Spinal cord (tissue), 10 donors: ENCODE data around the gene LYSMD4. TPM values are rescaled to one million over a fixed set of nuclear protein-coding genes. Genes with fewer than 3 reads are reported as not detected.
A peak's percentile ranks its signal among the peaks of the same experiment; 100 is the strongest.

Experiments used
- DNase-seq, 6 donors: peaks; one replicate each; pipeline versions ENCODE4 v3.0.0 to v3.0.0-alpha.2; 2013 to 2015; ENCODE audit warnings: low spot score in 6 of 6, low read depth in 4 of 6
- H3K27ac ChIP-seq: one replicate; pipeline ENCODE4 v1.5.1; 2013; ENCODE audit warnings: low read depth, low read length, control low read depth
- H3K27me3 ChIP-seq: one replicate; pipeline ENCODE4 v1.6.1; 2013; ENCODE audit warnings: low read length; ENCODE audit not compliant: control insufficient read depth, insufficient read depth
- H3K36me3 ChIP-seq: one replicate; pipeline ENCODE4 v1.6.1; 2013; ENCODE audit warnings: low read length; ENCODE audit not compliant: control insufficient read depth, insufficient read depth
- H3K4me1 ChIP-seq: one replicate; pipeline ENCODE4 v1.6.1; 2013; ENCODE audit warnings: low read length; ENCODE audit not compliant: control insufficient read depth, insufficient read depth
- H3K4me3 ChIP-seq: one replicate; pipeline ENCODE4 v1.5.1; 2013; ENCODE audit warnings: low read depth, low read length, control low read depth
- H3K9me3 ChIP-seq: one replicate; pipeline ENCODE4 v1.6.1; 2013; ENCODE audit warnings: low read length; ENCODE audit not compliant: control insufficient read depth, insufficient read depth
- WGBS: methylation state at CpG from one replicate; pipeline ENCODE4 v1.1.5; 2013; ENCODE audit warnings: missing lambda C conversion rate; ENCODE audit not compliant: insufficient coverage; 5-methylcytosine and 5-hydroxymethylcytosine counted together
- polyA plus RNA-seq, 2 donors: library from polyadenylated mRNA; unstranded; fragments of 120-200 nt; gene quantifications; one replicate each; pipeline ENCODE4 v1.2.1, GENCODE V29; 2013; ENCODE audit not compliant: insufficient read length in 2 of 2
- total RNA-seq, 2 donors: library from RNA; depleted of rRNA in 1 of 2; stranded (reverse); fragments of 120-200 nt in 1 of 2; fragments of >200 nt in 1 of 2; gene quantifications; one replicate each; pipeline versions ENCODE4 v1.2.3 to v1.2.4, GENCODE V29; 2013 to 2014
- donor health status: healthy.

The LYSMD4 gene
- total and polyA plus RNA-seq, 4 donors, result 15.3 to 21.4 (median 18.5) TPM

DNA sequence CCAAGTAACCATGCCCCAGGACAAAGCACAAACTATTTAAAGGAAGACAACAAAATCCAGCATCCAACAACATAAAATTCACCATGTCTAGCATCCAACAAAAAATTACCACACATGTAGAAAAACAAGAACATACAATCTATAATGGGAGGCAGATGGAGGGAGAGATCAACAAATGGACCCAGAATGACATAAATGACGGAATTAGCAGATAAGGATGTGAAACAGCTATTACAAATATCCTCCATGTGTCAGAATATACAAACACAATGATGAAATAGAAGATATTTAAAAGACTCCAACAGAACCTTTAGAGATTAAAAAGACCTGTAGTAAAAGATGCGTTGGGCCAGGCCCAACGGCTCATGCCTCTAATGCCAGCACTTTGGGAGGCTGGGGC lies 10.8 kb downstream of the LYSMD4 start:
- no peak for DNase-seq
- Histone ChIP-seq H3K4me1 (peaks cover 1% of the 10 kb centered on the region), H3K27ac (no peak overlapping the region), H3K36me3 (peaks cover 8% of the 10 kb centered on the region), H3K9me3 (no peaks in the 10 kb centered on the region), H3K27me3 (no peaks in the 10 kb centered on the region), H3K4me3 (no peak overlapping the region)
- WGBS, result 90% methylated on average over 2 of the region's 3 CpGs

DNA sequence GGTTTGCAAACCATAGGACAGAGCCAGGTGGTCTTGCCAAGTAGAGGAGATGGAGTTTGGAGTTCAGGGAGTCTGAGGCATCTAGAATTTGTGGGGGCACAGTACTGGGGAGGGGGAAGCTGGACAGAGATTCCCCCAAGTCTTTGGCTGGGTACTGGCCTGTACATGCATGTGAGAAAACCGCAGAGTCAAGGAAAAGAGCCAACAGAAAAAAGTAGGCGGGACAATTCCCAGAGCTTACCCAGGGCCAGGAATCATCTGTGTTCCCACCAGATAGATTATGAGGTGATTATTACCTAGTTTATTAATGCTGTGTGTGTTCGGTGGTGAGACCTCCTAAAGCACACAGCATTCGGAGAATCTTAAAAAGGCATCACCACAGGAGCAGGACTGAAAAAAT lies 11.3 kb downstream of the LYSMD4 start:
- Histone ChIP-seq H3K27ac (no peak overlapping the region), H3K9me3 (no peaks in the 10 kb centered on the region), H3K27me3 (no peaks in the 10 kb centered on the region), H3K4me3 (no peak overlapping the region), H3K4me1 (peaks cover 5% of the 10 kb centered on the region), H3K36me3 (peaks cover 8% of the 10 kb centered on the region)
- no peak for DNase-seq
- WGBS, result 100% methylated on average over 3 of the region's 4 CpGs

DNA sequence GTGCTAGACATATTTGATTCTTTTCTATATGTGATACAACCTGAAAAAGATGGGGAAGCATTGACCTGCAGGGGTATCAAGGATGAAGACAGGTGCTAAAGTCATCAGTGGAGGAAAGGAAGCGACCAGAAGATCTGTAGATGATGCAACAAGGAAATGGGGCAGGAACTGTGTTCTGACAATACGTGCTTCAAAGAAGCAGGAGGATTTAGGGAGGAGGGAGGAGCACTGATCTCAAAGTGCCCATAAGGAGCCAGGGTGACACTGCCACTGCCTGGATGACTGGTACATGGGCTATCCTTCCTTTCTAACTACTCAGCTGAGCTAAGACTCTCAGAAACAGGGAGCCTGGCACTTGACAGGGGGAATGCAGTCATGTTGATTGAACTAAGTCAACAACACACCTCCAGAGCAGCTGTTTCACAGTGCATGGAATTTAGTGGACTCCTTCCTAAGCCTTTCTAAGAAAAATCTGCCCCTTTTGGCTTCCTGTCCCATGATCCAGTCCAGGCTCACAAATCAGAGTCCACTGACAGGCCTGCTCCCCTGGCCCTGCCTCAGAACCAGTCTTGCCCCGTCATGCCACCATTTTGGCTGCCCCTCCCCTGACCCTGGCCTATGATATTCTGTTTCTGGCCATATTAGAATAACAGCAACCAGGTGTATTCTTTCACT lies 12.0 kb downstream of the LYSMD4 start:
- Histone ChIP-seq H3K27me3 (no peaks in the 10 kb centered on the region), H3K4me1 (peaks cover 11% of the 10 kb centered on the region), H3K36me3 (peaks cover 9% of the 10 kb centered on the region), H3K4me3 (no peak overlapping the region), H3K9me3 (no peaks in the 10 kb centered on the region), H3K27ac (no peak overlapping the region)
- no peak for DNase-seq
- WGBS, result 100% methylated on average over 2 of the region's 3 CpGs

DNA sequence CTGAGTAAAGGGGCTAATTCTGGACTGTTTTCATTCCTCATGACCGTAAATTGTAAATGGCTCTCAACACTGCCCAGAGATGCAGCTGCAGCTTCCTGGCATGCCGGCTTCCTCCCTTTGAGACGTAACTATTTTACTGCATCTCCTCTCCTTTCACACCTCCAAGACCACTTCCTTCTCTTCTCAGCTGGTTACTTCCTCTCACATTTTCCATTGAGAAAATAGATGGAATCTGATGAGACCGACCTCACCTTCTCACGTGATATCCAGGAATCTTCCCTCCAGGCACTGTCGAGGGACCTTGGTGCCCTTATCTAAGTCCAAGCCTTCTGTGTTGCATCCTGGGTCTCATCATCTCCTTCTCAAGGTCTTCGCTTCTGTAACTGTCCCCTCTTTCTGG lies 12.7 kb downstream of the LYSMD4 start:
- Histone ChIP-seq H3K4me1 (peaks cover 11% of the 10 kb centered on the region), H3K9me3 (no peaks in the 10 kb centered on the region), H3K4me3 (no peak overlapping the region), H3K27me3 (no peaks in the 10 kb centered on the region), H3K27ac (no peak overlapping the region), H3K36me3 (peaks cover 6% of the 10 kb centered on the region)
- WGBS, result 81% methylated on average over 7 of the region's 7 CpGs
- DNase-seq, result no peak

DNA sequence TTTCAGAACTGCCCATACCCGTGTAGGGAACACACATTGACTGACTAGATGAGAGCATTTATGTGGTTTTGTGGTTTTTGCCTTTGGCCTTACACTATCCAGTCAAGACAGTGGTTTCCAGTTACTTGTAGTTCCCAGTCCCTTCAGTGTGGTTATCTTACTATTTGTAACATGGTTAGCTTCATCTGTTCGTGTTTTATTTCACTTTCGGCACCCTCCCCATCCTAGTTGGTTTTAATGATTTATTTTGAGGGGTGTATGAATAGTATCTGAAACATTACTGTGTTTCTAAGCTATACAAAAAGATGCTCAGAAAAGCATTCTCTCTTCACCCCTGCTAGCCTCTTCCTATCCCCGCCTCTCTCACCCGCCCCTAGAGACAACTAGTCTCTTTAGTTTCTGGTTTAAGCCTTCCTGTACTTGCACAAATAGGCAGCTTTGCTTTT lies 14.1 kb downstream of the LYSMD4 start:
- no CpG with 5 or more reads among the region's 5 CpGs for WGBS
- Histone ChIP-seq H3K9me3 (no peaks in the 10 kb centered on the region), H3K36me3 (peaks cover 4% of the 10 kb centered on the region), H3K4me3 (no peak overlapping the region), H3K4me1 (peaks cover 11% of the 10 kb centered on the region), H3K27me3 (no peaks in the 10 kb centered on the region), H3K27ac (no peak overlapping the region)
- no peak for DNase-seq

DNA sequence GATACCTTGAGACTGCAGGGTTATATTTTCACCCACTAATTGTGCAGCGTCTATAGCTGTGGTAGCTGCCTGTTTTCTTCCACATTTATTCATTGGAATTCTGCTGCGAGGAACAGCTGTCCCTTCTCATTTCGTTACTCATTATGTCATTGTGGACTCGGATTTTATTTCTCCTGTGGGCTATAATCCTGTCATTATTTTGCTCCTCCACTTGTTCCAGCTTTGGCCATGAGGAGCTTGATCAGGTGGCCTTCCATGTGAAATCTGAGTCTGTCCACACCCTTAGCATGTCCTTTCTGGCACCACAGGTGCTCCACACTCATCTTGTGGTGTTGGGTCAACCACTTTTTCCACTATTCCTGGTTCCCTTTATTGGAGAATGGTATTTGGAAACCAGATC lies 14.8 kb downstream of the LYSMD4 start:
- peak in 1 of 6 donors; percentile 46 for DNase-seq
- Histone ChIP-seq H3K4me1 (peaks cover 11% of the 10 kb centered on the region), H3K4me3 (no peak overlapping the region), H3K9me3 (no peaks in the 10 kb centered on the region), H3K36me3 (peaks cover 4% of the 10 kb centered on the region), H3K27me3 (no peaks in the 10 kb centered on the region), H3K27ac (no peak overlapping the region)
- WGBS, result 62% methylated on average over 4 of the region's 4 CpGs

DNA sequence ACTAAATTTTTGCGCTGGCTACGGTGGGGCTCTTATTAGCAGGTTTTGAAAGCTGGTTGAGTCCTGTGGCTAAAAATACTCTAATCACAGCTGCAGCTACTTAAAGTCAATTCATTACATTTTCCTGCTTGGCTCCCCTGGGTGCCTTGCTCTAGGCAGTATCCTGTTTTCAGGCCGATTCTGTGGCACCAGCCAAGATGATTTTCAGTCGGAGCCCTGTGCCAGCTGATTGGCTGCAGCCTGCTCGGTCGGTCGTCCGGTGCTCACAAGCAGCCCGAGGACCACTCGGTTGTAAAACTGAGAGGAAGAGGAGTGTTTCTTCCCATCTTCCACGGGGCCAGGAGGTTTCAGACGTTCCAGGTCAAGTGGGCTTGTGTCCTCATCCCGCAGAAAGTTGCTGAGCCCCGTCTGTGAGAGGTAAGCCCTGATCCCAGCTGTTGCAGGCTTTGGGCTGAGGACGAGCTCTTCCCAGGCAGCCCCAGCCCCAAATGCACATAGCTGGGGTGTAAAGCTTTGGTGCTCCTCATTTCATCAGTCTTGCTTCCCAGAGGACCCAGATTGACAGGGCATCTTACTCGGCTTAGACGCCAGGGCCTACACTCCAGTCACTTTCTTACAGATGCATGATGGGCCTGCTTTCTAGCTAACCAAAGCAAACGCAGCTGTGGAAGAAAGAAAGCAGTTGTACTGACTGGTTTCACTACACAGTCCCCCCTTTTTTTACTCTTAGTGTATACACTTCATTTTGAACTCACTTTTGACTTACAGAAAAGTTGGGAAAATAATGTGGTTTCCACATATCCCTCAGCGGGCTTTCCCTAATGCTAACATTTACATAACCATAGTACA lies 15.9 kb downstream of the LYSMD4 start:
- peaks cover 6% of the 10 kb centered on the region for H3K36me3 ChIP-seq
- H3K27me3 ChIP-seq, result no peaks in the 10 kb centered on the region
- H3K4me3 ChIP-seq, result no peak overlapping the region
- H3K27ac ChIP-seq, result peak overlapping the region; percentile 29
- DNase-seq, result peak in 3 of 6 donors; percentile 28 to 86 (median 40)
- WGBS, result 42% methylated on average over 17 of the region's 19 CpGs
- peaks cover 11% of the 10 kb centered on the region for H3K4me1 ChIP-seq
- H3K9me3 ChIP-seq, result no peaks in the 10 kb centered on the region

DNA sequence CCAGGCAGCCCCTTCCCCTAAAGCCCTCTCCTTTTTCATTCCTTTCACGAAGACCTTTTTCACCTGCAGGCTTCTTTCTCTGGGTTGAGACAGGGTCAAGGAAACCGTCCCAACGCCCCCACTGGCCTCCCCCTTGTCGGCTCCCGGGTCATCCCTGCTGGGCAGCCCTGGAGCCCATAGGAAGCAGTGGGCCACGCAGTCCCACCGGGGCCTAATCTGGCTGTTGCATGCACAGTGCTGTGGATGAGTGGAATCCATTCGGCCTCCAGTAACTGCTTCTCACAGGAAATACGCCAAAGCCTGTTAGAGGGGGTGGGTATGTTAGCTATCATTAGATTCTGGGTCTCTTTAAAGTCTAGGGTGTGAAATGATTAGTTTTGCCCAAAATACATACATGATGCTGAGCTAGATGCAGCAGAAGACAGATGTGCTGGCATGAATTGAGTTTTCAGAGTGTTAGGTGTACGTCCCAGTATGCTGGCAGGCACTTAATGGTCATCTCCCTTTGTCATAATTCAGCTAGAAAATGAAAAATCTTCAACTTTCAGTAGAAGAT lies 16.6 kb downstream of the LYSMD4 start:
- H3K4me3 ChIP-seq, result no peak overlapping the region

DNA sequence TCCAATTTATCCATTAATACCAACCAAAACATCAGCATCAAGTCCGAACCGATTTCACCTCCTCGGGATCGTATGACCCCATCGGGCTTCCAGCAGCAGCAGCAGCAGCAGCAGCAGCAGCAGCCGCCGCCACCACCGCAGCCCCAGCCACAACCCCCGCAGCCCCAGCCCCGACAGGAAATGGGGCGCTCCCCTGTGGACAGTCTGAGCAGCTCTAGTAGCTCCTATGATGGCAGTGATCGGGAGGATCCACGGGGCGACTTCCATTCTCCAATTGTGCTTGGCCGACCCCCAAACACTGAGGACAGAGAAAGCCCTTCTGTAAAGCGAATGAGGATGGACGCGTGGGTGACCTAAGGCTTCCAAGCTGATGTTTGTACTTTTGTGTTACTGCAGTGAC lies 20.8 kb downstream of the LYSMD4 start:
- no peaks in the 10 kb centered on the region for H3K27me3 ChIP-seq
- H3K9me3 ChIP-seq, result no peaks in the 10 kb centered on the region
- WGBS, result 57% methylated on average over 15 of the region's 18 CpGs
- no peak overlapping the region for H3K4me3 ChIP-seq
- no peak for DNase-seq
- H3K27ac ChIP-seq, result no peak overlapping the region
- peaks cover 37% of the 10 kb centered on the region for H3K36me3 ChIP-seq
- peaks cover 10% of the 10 kb centered on the region for H3K4me1 ChIP-seq

More for the DNA sequence above, 16.6 kb downstream of the LYSMD4 start:
- no peak for DNase-seq
- Histone ChIP-seq H3K36me3 (peaks cover 12% of the 10 kb centered on the region), H3K27me3 (no peaks in the 10 kb centered on the region), H3K4me1 (peaks cover 11% of the 10 kb centered on the region), H3K27ac (peak overlapping the region; percentile 43), H3K9me3 (no peaks in the 10 kb centered on the region)
- 73% methylated on average over 10 of the region's 10 CpGs for WGBS
